ENCODE measurements around the gene GLRX2. TPM values are rescaled to one million over a fixed set of nuclear protein-coding genes. Genes with fewer than 3 reads are reported as not detected.

Gene GLRX2
- total and polyA plus RNA-seq, 2 of the 8 experiments (the other 6 are each of a cell fraction or from before 2014, with no cell fraction given): 4.8 to 13.5 TPM

DNA sequence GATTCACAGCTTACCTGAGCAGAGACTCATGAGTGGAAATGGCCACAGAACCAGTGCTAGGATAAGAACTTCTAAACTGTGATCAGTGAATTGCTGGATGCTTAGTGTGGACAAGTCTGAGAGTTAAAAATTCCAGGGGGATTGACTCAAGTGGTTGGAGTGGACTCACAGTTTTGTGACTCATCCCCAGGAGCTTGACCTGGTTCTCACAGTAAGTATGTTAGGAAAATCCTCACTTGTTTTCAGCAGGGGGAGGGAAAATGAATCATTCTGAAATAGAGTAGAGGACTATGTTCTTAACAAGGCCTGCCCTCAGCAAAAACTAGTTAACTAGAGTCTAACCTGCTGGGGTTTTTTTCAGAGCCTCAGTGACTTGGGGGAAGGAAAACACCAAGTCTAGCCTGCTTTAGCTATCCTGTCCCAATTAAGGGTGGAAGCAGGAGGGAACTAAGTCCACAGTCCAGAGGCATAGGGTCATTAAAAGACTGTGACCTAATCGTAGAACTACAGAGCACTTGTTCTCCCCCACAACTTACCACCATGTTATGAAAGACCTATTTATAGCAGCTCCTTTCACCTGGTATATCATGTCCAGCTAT, 10.5 kb upstream of the GLRX2 start:
- Histone ChIP-seq H3K27ac (ENCODE audit: low read depth, low read length) (no peak overlapping the region), H4K20me1 (replicated peaks in 1 of 2; ENCODE audit: control insufficient read depth in 1 of 2, insufficient read depth in 2 of 2, low read length in 2 of 2) (no peaks in the 10 kb centered on the region), H3K4me3 (ENCODE audit: extremely low read depth in 1 of 4, insufficient read depth in 2 of 4, low read depth in 3 of 4, low read length in 4 of 4) (no peak overlapping the region), H3K4me1 (replicated peaks in 1 of 4; ENCODE audit: control insufficient read depth in 3 of 4, insufficient read depth in 4 of 4, low read length in 3 of 4) (peaks cover 0 to 17% (median 4%) of the 10 kb centered on the region in 4 experiments; a peak in 5 of 7 replicates), H2AFZ (ENCODE audit: low read length) (peak overlapping the region; percentile 68; the same call in 1 of the 2 replicates), H3K79me2 (ENCODE audit: control insufficient read depth in 1 of 2, insufficient read depth in 2 of 2, low read length in 2 of 2) (no peaks in the 10 kb centered on the region), H3K56ac (replicated peaks; ENCODE audit: insufficient read length, low read depth, low read length) (no peak overlapping the region), H2BK120ac (replicated peaks; ENCODE audit: low read depth, low read length) (no peak overlapping the region), H2BK5ac (ENCODE audit: low read depth, low read length) (no peak overlapping the region), H3K9ac (replicated peaks in 1 of 4; ENCODE audit: extremely low read depth in 1 of 4, low read depth in 3 of 4, low read length in 3 of 4) (no peak overlapping the region), H2BK20ac (ENCODE audit: low read length) (no peak overlapping the region), H4K8ac (ENCODE audit: extremely low read depth, insufficient read depth, low read length) (no peak overlapping the region), H3K23me2 (ENCODE audit: low read depth, low read length) (no peaks in the 10 kb centered on the region), H2BK15ac (ENCODE audit: low read length) (0 out of 2 replicates have a peak overlapping the region, but pooled peaks have one; percentile 21), H3K23ac (ENCODE audit: insufficient read length) (no peak overlapping the region), H3K4me2 (ENCODE audit: insufficient read depth in 1 of 2, low read depth in 2 of 2, low read length in 2 of 2) (no peak overlapping the region), H3K36me3 (ENCODE audit: control insufficient read depth in 2 of 4, insufficient read depth in 4 of 4, low read length in 3 of 4) (no peaks in the 10 kb centered on the region), H4K91ac (replicated peaks; ENCODE audit: insufficient read length, low read length) (no peak overlapping the region), H3K9me3 (ENCODE audit: insufficient read depth in 2 of 2, low read depth in 1 of 2, low read length in 1 of 2) (no peaks in the 10 kb centered on the region; a peak in 1 of 4 replicates), H2AK5ac (ENCODE audit: low read depth, low read length) (no peak overlapping the region), H3K4ac (replicated peaks; ENCODE audit: insufficient read length, low read depth, low read length) (no peak overlapping the region), H3K79me1 (ENCODE audit: low read depth, low read length) (no peaks in the 10 kb centered on the region), H3K14ac (ENCODE audit: insufficient read length) (no peak overlapping the region), H3K27me3 (replicated peaks in 1 of 4; ENCODE audit: control insufficient read depth in 3 of 4, extremely low read depth in 1 of 4, insufficient read depth in 3 of 4, low read length in 3 of 4) (no peaks in the 10 kb centered on the region), H3K18ac (ENCODE audit: extremely low read depth, low read length) (no peak overlapping the region), H2BK12ac (ENCODE audit: low read depth, low read length) (no peak overlapping the region), H4K5ac (ENCODE audit: insufficient read length, low read depth, low read length) (no peak overlapping the region)
- TF ChIP-seq SIN3A (conservative IDR thresholded peaks at IDR 0.05 in 1 of 2, IDR thresholded peaks at IDR 0.05 in 1 of 2; ENCODE audit: low read depth in 1 of 2, low read length in 2 of 2): no peak
- no peak for TF ChIP-seq RFX5 (IDR thresholded peaks at IDR 0.05; ENCODE audit: borderline replicate concordance, low read depth, low read length)
- TF ChIP-seq, protein P1, sequence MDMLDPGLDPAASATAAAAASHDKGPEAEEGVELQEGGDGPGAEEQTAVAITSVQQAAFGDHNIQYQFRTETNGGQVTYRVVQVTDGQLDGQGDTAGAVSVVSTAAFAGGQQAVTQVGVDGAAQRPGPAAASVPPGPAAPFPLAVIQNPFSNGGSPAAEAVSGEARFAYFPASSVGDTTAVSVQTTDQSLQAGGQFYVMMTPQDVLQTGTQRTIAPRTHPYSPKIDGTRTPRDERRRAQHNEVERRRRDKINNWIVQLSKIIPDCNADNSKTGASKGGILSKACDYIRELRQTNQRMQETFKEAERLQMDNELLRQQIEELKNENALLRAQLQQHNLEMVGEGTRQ (IDR thresholded peaks at IDR 0.05; ENCODE audit: low read length): no peak
- TF ChIP-seq BCL11A (IDR thresholded peaks at IDR 0.05; ENCODE audit: low read depth in 2 of 2, low read length in 2 of 2): no peak
- no peak for TF ChIP-seq RBBP5 (IDR thresholded peaks at IDR 0.05; ENCODE audit: borderline replicate concordance, low read depth, low read length)
- TF ChIP-seq NRF1 (IDR thresholded peaks at IDR 0.05; ENCODE audit: low read depth, low read length): no peak
- no peak for TF ChIP-seq CTBP2 (IDR thresholded peaks at IDR 0.05; ENCODE audit: borderline replicate concordance, insufficient read depth, insufficient read length, low read length)
- no peak for TF ChIP-seq ZNF274 (IDR thresholded peaks at IDR 0.05; ENCODE audit: borderline replicate concordance, extremely low read depth, low read length)
- TF ChIP-seq SIX5 (IDR thresholded peaks at IDR 0.05; ENCODE audit: low read depth, low read length): no peak
- TF ChIP-seq CEBPB (IDR thresholded peaks at IDR 0.05; ENCODE audit: low read depth, low read length): no peak
- ChIA-PET CTCF (ENCODE audit: partially characterized antibody) (interaction anchor here (0.7 to 1.0 kb wide), 2 partner anchors 11 to 16 kb away, joined by 3 to 4 read pairs; partner anchors contain the start of gene GLRX2), POLR2A (ENCODE audit: partially characterized antibody) (no interaction called here)
- FAIRE-seq (no peak), DNase-seq (ENCODE audit: low read depth in 1 of 2, low spot score in 2 of 2) (no peak)
- 82% methylated on average over 1 of the region's 1 CpG; no CpG with 5 or more reads in 1 of the 2 experiments for WGBS, 2 experiments (ENCODE audit: extremely low coverage in 1 of 2, insufficient coverage in 1 of 2, insufficient read length in 1 of 2, insufficient replicate concordance in 2 of 2, low coverage in 1 of 2, low lambda C conversion rate in 2 of 2, missing lambda C conversion rate in 1 of 2)
